Measurements from ENCODE around the gene AFAP1.

AFAP1 gene

DNA sequence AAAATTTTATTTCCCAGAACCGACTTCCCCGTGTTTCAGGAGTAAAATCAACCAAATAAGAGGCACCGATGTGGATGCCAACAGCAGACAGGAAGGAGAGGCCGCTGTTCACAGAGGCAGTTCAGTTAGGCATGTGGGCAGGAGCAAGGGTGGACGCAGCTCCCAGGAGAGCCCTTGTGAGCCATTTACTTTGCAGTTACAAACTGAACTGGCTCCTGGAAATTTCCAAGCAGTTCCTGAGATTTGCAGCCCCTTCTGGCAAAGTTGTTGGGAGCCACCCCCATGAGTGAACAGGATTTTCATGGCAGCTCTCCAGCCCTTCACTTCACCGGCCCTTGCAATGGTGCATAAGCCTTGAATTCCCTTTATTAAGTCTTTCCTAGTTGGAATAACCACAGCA, 189.1 kb downstream of the AFAP1 start:
- peaks cover 43% of the 10 kb centered on the region for H3K4me1 Mint-ChIP-seq (ENCODE audit: low read depth)
- no peak overlapping the region for H3K27ac Mint-ChIP-seq
- intact Hi-C loops (cut with micrococcal nuclease) = no loop called here
- H3K9me3 Mint-ChIP-seq = no peaks in the 10 kb centered on the region
- peaks cover 31% of the 10 kb centered on the region for H3K27me3 Mint-ChIP-seq
- H3K4me3 Mint-ChIP-seq = no peak overlapping the region
- no peaks in the 10 kb centered on the region for H3K36me3 Mint-ChIP-seq (ENCODE audit: low read depth)

- no peaks in the 10 kb centered on the region for H3K9me3 Mint-ChIP-seq
- peaks cover 70% of the 10 kb centered on the region for H3K4me1 Mint-ChIP-seq (ENCODE audit: low read depth)
- H3K27me3 Mint-ChIP-seq = peaks cover 21% of the 10 kb centered on the region
- intact Hi-C loops (cut with micrococcal nuclease) = loop anchor here (10.0 kb wide), 1 partner anchor 93 kb away; no protein-coding TSS in a partner anchor
- peak overlapping the region; percentile 45 for H3K27ac Mint-ChIP-seq
- H3K4me3 Mint-ChIP-seq = no peak overlapping the region
- no peaks in the 10 kb centered on the region for H3K36me3 Mint-ChIP-seq (ENCODE audit: low read depth)
Observed at GRCh38 chr4:7747566-7747965, 192.1 kb downstream of the AFAP1 start.

DNA sequence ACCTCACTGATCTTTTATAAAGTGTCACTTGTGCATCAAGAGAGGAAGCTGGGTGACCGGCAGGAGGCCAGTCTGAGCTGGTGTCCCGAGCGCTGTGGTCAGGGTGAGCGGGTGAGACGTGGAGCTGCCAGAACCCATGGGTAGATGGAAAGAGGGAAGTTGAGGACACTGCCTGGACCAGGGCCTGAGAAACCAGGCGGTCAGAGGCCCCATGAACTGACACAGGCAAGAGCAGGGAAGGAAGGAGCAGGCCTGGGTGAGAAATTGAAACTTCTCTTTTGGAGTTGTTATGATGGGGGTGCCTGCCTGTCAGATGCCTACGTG, 192.6 kb downstream of the AFAP1 start:
- Mint-ChIP-seq H3K36me3 (ENCODE audit: low read depth) (no peaks in the 10 kb centered on the region), H3K9me3 (no peaks in the 10 kb centered on the region), H3K27me3 (peaks cover 20% of the 10 kb centered on the region), H3K4me1 (ENCODE audit: low read depth) (peaks cover 70% of the 10 kb centered on the region), H3K27ac (peak overlapping the region; percentile 45), H3K4me3 (no peak overlapping the region)
- intact Hi-C loops (cut with micrococcal nuclease) = loop anchor here (10.0 kb wide), 1 partner anchor 92 kb away; no protein-coding TSS in a partner anchor

DNA sequence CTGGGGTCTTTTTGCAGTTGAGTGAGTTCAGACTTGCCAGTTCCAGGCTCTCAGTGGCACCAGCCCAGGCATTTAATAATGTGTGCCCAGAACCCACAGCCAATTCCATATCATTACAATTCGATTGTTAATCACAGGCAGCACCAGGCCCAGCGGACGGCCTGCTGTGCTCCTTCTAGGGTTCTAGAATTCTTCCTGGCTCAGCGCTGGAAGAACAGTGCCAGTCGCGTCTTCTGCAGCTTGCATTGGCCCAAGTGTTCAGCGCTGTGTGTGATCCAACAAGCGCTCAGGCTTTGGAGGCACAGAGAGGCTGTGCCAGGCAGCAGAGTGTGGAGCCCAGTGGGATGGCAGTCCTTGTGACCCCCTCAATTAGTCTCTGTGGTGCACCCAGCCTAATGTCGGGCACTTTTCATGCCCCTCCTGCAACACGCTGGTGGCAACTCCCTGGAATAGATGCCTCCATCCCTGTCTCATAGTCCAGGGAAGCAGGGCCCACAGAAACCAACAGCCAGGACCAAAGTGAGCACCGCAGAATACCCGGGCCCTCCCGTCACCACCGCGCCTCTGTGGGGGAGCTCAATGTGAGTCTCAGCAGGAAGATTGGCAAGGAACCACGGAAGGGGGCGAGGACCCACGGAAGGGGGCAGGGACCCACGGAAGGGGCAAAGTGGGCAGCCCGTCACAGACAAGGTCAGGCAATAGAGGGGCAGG, 193.2 kb downstream of the AFAP1 start:
- H3K27ac Mint-ChIP-seq = peak overlapping the region; percentile 45
- H3K4me1 Mint-ChIP-seq (ENCODE audit: low read depth) = peaks cover 70% of the 10 kb centered on the region
- peaks cover 20% of the 10 kb centered on the region for H3K27me3 Mint-ChIP-seq
- intact Hi-C loops (cut with micrococcal nuclease) = loop anchor here (10.0 kb wide), 1 partner anchor 92 kb away; no protein-coding TSS in a partner anchor
- H3K9me3 Mint-ChIP-seq = no peaks in the 10 kb centered on the region
- H3K4me3 Mint-ChIP-seq = no peak overlapping the region
- no peaks in the 10 kb centered on the region for H3K36me3 Mint-ChIP-seq (ENCODE audit: low read depth)

GRCh38 chr4:7745301-7745885, 194.3 kb downstream of the AFAP1 start:
- peaks cover 70% of the 10 kb centered on the region for H3K4me1 Mint-ChIP-seq (ENCODE audit: low read depth)
- H3K27me3 Mint-ChIP-seq = peaks cover 25% of the 10 kb centered on the region
- H3K36me3 Mint-ChIP-seq (ENCODE audit: low read depth) = no peaks in the 10 kb centered on the region

GRCh38 chr4:7744142-7744804, 195.4 kb downstream of the AFAP1 start:
- Mint-ChIP-seq H3K27me3 (peaks cover 24% of the 10 kb centered on the region), H3K9me3 (no peaks in the 10 kb centered on the region), H3K36me3 (ENCODE audit: low read depth) (no peaks in the 10 kb centered on the region), H3K4me1 (ENCODE audit: low read depth) (peaks cover 64% of the 10 kb centered on the region), H3K27ac (peak overlapping the region; percentile 83), H3K4me3 (peak overlapping the region; percentile 43)
- intact Hi-C loops (cut with micrococcal nuclease) = loop anchor here (10.0 kb wide), 1 partner anchor 89 kb away; no protein-coding TSS in a partner anchor

More at GRCh38 chr4:7745301-7745885, 194.3 kb downstream of the AFAP1 start:
- Mint-ChIP-seq H3K9me3 (no peaks in the 10 kb centered on the region), H3K27ac (peak overlapping the region; percentile 54), H3K4me3 (no peak overlapping the region)
- intact Hi-C loops (cut with micrococcal nuclease) = loop anchor here (10.0 kb wide), 1 partner anchor 91 kb away; no protein-coding TSS in a partner anchor

DNA sequence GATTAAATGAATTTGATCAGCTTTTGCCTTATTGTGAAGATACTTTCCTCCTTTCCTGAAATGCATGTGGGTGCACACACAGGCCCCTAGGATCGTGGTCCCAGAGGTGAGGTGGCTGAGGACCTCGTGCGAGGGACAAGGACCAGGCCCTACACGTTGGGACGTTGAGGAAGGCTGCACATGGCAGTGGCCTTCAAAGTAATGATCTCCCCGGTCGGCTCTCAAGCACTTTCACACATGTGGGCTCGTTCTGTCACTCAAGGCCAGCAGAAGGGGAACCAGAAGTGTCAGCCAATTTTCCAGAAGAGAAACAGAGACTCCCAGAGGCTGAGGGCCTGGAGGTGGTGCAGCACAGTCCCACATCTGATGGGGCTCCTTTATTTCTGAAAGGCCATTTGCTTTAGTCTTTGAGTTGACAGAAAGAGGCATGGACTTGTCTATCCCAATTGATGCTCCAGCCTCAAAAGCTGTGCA, 196.8 kb downstream of the AFAP1 start:
- intact Hi-C loops (cut with micrococcal nuclease) = loop anchor here (10.0 kb wide), 1 partner anchor 88 kb away; no protein-coding TSS in a partner anchor
- H3K4me3 Mint-ChIP-seq = no peak overlapping the region
- H3K27ac Mint-ChIP-seq = peak overlapping the region; percentile 83
- no peaks in the 10 kb centered on the region for H3K9me3 Mint-ChIP-seq
- peaks cover 50% of the 10 kb centered on the region for H3K4me1 Mint-ChIP-seq (ENCODE audit: low read depth)
- H3K27me3 Mint-ChIP-seq = peaks cover 16% of the 10 kb centered on the region
- H3K36me3 Mint-ChIP-seq (ENCODE audit: low read depth) = no peaks in the 10 kb centered on the region

DNA sequence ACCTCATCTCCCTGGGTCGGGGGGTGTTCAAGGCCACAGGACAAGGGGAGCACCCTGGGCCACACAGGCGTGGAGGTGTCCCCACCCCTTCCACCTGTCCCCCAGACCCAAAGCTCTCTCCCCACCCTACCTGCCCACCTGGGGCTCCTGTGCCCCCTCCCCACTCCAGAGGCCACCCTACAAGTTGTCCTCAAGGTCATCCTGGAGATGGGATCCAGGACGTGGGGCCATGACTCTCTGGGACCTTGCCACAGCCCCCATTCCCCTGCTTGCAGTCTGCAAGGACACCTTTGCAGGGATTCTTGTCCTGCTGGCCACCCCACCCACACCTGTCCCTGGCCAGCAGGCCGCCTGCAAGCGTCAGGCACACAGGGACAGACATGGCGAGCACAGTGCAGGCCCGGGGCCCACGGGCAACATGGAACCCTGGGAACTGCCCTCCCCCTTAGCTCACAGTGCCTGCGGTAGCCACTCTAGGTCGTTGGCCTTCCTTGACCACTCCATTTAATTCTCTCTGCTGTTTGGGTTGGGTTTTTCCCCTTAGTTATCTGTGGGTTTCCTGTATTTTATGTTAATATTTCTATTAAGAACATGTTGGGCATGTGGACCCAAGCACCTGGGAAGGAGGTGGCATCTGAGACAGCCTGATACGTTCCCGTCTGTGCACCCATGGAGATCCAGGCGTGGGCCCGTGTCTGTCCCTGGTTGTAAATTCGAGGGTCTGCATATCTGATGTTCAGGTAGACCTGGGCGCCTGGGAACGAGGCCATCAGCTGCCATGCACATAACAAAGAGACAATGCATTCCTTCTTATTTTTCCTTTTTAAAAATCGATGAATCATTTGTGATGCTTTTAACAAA, 197.5 kb downstream of the AFAP1 start:
- no peaks in the 10 kb centered on the region for H3K9me3 Mint-ChIP-seq
- H3K27me3 Mint-ChIP-seq = peaks cover 13% of the 10 kb centered on the region

DNA sequence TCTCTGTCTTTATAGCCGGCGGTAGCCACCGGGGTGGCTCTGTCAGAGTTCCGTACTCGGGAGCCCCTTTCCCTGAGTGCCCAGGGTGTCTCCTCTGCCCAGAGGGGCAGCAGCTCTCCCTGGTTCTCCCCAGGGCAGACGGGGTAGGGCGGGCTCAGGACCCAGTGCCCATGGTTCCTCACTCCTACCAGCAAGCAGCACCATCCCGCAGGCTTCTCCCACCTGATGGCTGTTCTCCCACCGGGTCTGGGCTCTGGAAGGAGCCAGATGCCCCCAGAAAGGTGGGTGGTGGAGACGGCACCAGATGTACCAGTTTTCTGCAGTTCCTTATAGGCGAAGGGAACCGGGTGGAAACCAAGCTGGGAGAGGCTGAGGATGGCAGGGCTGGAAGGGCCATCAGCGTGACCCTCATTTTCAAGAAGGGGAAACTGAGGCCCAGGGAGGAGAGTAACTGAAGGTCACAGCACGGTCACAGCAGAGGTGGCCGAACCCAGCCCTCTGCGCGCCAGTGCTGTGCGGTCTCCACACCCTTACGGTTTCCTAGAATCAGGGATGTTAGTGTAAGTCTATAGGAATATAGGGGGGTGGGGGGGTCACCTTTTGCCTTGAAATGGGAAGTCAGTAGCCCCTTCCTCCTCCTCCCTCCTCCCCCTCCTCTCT, 198.7 kb downstream of the AFAP1 start:
- peaks cover 34% of the 10 kb centered on the region for H3K4me1 Mint-ChIP-seq (ENCODE audit: low read depth)
- intact Hi-C loops (cut with micrococcal nuclease) = loop anchor here (10.0 kb wide), 1 partner anchor 86 kb away; no protein-coding TSS in a partner anchor
- no peaks in the 10 kb centered on the region for H3K36me3 Mint-ChIP-seq (ENCODE audit: low read depth)
- H3K9me3 Mint-ChIP-seq = no peaks in the 10 kb centered on the region
- peak overlapping the region; percentile 30 for H3K27ac Mint-ChIP-seq
- H3K27me3 Mint-ChIP-seq = peaks cover 15% of the 10 kb centered on the region
- no peak overlapping the region for H3K4me3 Mint-ChIP-seq

More for the DNA sequence above, 197.5 kb downstream of the AFAP1 start:
- Mint-ChIP-seq H3K4me3 (no peak overlapping the region), H3K36me3 (ENCODE audit: low read depth) (no peaks in the 10 kb centered on the region), H3K27ac (no peak overlapping the region), H3K4me1 (ENCODE audit: low read depth) (peaks cover 43% of the 10 kb centered on the region)
- intact Hi-C loops (cut with micrococcal nuclease) = loop anchor here (10.0 kb wide), 1 partner anchor 87 kb away; no protein-coding TSS in a partner anchor

DNA sequence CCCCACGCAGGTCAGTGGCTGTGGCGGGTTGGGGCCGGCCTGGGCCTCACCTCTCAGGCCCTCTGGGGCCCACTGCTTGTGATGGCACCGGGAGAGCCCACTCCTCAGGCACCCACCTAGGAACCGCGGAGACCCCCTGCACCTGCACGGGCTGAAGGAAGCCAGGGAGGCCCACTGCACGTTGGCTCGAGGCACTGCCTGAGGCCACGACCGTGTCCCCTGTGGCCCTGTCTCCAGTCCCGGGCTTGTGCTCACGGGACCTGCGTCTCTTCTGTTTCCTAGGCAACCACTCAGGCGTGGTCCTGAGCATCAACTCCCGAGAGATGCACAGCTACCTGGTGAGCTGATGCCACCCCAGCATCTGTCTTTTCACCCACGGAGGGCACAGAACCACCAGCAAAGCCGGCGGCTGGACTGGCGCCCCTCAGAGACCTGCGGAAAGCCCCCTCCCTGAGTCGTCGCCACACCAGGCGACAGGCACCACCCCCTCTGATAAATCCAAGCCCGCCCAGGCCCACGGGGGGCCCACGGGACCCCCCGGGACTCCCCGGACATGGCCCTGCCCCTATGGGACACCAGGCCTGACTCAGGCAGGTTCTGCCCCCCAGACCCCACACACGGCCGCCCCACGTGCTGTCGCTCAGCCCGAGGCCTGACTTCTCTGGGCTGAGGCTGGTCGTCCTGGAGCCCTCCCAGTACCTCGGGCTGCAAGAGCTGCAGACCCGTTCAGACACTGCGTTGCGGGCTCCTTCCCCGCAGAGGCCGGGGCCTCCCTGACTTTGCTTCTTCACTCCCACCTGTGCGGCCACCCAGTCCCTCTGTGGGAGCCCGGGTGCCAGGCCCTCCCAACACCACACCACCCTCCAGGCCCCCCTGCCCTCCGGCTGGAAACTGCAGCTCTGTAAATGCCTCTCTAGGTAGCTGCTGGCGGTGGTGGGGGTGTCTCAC, 199.5 kb downstream of the AFAP1 start:
- Mint-ChIP-seq H3K27me3 (peaks cover 18% of the 10 kb centered on the region), H3K9me3 (no peaks in the 10 kb centered on the region), H3K4me1 (ENCODE audit: low read depth) (peaks cover 28% of the 10 kb centered on the region), H3K4me3 (no peak overlapping the region), H3K27ac (peak overlapping the region; percentile 30), H3K36me3 (ENCODE audit: low read depth) (no peaks in the 10 kb centered on the region)
- intact Hi-C loops (cut with micrococcal nuclease) = loop anchor here (10.0 kb wide), 1 partner anchor 85 kb away; no protein-coding TSS in a partner anchor

- H3K4me3 Mint-ChIP-seq = no peak overlapping the region
- intact Hi-C loops (cut with micrococcal nuclease) = no loop called here
- H3K27ac Mint-ChIP-seq = no peak overlapping the region
- H3K9me3 Mint-ChIP-seq = no peaks in the 10 kb centered on the region
- peaks cover 20% of the 10 kb centered on the region for H3K27me3 Mint-ChIP-seq
- no peaks in the 10 kb centered on the region for H3K36me3 Mint-ChIP-seq (ENCODE audit: low read depth)
- peaks cover 19% of the 10 kb centered on the region for H3K4me1 Mint-ChIP-seq (ENCODE audit: low read depth)
Observed at GRCh38 chr4:7739077-7739917, 200.4 kb downstream of the AFAP1 start.

All from dendritic cell treated with granulocyte-macrophage colony-stimulating factor and Interleukin-4, amounts not matched to agents 40 ng/mL and 50 ng/mL, for 4 days (primary cell).